Measurements from ENCODE around the gene KCNF1.

Gene KCNF1

DNA sequence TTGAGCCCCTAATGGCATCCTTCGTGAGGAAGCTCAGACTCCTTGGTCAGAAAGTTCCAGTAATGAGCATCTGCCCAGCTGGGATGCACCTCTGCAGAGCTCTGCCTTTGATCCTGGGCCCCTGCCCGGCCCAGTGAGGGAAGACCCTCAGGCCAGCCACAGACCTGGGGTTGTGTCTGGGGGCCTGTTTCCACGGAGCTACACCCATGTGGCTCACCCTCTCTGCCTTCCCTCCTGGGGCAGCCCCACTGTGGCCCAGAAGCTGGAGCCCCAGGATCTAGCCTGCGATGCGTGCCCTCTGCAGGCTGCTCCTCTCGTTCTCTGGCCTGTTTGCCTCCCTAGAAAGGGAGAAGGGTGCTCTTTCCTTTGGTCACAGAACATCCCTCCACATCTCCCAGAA, 9.8 kb downstream of the KCNF1 start:
- DNase-seq = no peak

DNA sequence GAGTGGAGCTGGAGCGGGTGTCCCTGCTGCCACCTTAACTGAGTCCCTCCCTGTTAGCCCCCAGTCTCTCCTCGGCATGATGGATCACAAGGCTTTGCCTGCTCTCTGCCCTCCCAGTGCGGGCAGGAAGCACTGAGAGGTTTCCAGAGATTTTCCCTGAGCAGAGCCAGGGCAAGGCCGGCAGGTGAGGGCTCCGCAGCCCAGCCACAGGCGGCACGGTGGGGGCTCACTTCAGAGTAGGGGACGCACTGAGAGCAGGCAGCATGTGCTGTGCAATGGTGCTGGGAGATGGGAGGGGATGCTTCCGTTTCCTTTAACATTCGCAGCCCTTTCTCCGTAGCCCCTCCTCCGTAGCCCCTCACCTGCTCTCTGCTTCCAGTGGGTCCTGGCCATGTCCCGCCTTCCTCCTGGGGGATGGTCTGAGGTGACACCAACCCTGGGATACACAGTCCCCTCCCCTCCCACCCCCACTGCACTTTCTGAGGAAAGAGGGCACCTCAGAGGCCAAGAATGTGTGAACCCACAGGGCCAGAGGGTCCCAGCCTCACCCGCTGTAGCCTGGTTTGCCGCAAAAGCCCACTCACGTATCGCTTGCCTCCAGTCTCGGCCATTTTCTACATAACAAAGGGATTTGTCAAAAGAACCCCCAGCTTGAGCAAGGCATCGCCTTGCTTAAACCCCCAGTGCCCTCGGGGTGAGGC, 10.7 kb downstream of the KCNF1 start:
- no peak for DNase-seq

DNA sequence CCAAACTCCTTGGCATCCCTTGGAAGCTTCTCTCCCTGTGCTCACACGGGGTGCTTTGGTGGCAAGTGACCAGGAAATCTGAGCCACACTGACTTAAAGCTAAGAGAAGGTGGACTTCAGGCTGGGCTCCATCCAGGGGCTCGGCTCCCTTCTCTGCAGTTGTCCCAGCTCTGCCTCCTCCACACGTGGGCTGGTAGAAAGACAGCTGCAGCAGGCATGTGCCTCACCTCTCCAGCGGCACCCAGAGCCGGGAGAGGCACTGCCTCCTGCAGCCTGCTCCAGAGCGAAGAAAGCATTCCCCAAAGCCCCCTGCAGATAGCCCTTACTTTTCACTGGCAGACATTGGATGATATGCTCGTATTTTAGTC, 11.3 kb downstream of the KCNF1 start:
- no peak for DNase-seq

DNA sequence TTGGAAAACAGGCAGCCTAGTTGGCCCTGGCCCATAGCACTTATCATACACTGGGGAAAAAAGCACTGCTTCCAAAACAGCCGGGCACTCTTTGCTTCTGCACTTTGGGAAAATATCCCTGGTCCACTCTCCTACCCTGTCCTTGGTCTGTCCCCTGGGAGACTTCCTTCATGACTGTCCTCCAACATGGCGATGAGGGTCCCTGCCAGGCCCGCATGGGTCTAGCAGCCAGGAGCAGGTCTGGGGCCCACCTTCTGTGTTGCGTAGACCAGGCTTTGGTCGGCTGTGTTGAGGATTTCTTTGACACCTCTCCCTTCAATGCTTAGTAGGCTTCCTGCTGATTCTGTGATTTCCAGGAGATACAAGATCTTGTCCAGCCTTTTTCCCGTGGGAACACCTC, 12.2 kb downstream of the KCNF1 start:
- no peak for DNase-seq

DNA sequence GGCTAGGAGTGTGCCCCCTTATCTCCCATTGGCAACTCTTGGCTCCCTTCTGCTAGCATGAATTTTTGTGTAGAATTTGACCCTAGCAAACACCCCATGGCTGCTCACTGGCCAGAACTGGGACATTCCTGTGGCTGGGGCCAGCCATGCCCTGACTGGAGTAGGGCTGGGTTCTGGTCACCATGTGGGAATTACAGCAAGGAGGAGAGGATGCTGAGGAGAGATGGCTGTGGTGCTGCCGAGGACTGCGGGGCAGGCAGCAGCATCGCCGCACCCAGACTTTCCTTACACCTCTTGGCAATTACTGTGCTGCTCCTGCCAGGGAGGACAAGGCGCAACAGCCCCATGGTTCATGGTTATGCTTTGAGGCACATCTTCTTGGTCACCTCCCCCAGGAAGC, 12.7 kb downstream of the KCNF1 start:
- no peak for DNase-seq

DNA sequence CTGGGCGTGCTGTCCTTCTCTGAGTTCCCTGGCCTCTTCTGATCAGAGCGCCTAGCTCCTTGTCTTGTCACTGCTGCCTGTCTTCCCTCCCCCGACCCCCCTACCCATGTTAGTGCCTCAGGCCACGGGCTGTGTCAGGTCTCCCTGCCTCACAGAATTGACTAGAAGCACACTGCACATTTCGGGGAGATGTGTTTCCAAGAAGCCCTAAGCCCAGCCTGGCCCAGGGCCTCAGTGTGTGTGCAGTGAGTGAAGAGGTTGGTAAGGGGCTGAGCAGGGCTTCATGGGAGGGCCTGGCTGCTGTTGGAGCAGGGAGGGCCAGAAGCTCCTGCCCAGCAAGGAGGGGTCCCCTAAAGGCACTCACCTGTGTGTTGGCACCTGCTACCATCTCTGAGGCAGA, 13.1 kb downstream of the KCNF1 start:
- DNase-seq = no peak

DNA sequence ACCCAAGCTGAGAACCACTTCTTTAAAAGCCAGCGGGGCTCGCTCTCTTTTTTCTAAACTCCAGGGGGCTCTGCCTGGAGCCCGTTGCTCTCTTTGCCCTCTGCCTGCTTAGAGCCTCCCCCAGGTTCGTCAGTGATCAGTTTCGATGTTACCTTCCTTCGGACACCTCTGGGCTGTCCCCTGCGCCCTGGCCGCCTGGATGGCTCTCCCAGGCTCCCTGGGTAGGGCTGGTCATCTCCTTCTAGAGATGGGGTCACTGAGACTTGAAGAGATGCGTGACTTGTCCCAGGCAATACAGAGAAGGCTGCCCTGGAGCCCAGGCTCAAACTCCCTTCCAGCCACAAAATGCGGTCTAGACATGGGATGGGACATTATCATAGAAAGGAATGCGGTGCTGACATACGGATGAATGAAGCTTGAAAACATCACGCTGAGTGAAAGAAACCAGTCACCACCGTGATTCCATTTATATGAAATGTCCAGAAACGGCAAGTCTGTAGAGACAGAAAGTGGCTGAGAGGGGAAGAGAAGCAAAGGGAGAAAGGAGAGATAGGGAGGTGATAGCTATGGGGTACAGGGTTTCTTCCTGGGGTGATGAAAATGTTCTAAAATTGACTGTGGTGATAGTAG, 14.6 kb downstream of the KCNF1 start:
- no peak for DNase-seq

DNA sequence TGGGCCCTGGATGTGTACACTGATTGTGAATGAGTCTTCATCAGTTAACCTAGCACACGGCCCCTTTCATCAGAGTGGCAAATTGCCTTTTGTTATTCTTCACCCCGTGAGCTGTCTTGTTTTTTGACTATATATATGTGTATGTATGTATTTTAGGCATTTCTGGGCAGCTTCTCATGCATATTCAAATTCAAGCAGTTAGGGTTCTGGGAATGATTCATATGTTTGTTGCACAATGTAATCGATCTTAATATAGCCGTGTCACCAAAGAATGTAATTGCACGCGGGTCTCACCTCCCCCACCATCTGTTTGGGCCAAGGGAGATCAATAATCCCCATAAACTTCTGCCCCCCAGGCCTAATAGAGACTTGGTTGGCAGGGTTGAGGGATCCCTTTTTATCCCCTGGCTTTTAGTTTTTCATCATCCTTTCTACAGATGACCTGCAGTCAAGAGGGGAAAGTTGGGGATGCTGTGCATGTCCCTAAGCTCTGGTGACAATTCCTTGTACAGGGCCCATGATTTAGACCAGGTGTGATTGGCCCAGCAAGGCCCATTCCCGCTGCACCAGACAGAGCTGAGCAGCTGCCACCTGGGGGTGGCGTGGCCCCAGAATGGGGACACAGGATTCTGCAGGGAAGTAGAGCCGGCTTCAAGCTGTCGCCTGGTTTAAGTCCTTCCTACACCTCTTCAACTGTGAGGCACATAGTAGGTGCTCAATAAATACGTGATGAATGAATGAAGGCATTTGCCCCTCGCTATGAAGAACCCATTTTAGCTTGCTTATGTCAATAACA, 19.2 kb downstream of the KCNF1 start:
- no peak for DNase-seq

DNA sequence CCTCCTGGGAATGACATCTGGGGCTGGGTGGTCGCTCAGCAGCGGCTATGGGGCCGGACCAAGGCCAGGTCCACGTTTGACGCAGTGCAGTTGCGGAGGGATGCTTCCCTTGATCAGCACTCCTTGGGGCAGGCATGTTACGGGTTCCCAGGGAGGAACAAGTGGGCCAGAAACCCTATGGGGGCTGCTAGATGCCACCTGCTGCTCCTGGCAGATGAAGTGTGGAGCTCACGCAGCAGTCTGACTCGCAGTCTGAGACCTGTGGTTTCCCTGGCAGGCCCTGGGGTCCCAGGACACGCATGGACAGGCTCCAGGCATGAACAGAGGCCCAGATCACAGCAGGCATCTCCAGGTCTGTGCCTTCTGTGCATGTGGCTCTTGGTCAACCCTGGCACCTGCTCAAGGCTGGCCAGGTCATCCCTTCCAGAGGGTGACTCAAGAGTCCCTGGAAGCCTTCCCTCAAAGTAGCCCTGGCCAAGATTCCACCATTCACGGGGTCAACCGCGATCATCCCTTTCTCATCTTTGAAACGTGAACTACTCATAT, 20.0 kb downstream of the KCNF1 start:
- DNase-seq = no peak

DNA sequence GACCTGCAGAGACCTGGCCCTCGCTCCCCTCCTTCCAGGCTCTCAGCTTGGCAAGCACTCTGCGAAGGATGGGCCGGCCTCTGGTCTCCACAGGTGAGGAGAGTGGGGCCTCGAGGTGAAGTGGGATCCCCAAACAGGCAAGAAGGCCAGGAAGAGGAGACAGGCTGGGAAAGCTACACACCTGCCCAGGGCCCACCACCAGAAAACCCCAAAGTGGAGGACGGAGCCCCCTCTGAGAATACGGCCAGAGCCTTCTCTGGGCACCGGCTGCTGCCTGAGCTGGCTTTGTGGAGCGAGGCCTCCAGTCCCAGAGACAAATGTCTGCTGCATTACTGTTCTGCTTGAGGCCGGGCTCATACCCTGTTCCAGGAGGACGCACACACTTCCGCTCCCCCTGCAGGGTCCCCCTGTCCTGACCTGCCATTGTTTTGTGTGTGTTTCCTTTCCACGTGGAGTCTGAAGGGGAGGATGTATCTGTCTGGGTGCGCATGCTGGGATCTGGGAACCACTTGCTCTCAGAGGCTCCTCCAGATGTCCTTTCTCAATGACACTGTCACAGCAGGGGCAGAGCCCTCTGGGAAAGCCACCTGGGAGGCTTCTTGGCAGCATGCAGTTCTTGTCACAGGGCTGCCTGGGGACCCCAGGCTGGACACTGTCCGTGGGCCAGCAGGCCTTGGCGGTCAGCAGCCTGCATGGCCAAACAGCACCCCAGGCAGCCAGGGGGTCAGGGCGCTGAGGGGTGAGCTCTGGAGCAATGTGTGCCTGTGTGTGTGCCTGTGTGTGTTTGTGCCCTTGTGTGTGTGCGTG, 20.8 kb downstream of the KCNF1 start:
- DNase-seq = no peak

DNA sequence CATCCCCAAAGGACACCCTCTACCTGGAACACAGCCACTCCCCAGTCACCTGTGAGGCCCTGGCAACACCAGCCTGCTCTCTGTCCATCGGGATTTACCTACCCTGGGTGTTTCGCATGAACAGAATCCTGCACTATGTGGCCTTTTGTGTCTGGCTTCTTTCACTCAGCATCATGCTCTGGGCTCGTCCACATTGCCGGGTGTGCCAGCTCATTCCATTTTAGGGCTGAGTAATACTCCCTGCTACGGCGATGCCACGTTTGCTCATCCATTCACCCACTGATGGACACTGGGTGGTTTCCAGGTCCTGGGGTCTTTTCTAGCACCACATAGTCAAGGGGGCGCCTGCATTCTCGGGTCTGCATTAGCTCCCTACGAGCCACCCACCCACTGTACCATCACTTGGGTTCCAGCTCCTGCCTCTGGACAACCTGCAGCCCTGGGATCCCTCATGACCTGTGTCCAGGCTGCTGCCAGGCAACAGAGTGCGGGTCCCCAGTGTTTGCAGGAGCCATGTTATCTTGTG, 22.0 kb downstream of the KCNF1 start:
- no peak for DNase-seq

DNA sequence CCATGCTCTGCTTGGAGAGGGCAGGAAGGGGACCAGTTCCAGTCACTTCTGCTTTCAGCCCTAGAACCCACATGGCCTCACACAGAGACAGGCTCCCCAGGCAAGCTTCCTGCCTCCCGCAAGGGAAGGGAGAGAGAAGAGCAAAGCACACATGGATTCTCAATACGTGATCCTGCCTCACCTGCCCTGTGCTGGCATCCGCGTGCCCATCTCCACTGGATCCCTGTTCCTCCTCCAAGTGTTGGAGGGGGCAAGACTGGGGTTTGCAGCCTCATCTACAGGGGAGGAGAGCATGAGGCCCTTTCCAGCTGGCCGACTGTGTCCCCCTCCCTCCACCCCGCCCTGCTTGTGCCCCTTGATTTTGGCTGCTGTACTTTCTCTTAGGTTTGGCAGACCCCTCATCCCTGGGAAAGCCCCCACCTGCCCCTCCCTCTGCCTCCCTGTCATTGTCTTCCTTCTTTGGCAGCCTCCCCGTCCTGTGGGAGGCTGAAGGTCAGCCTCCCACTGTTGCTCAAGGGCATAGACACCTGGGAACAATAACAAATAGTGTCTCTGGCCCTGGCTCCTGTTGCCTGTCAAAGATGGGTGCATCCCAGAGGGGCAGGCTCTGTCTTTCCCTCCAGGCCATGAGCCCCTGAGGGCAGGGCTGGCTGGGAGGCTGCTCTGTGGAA, 22.7 kb downstream of the KCNF1 start:
- no peak for DNase-seq

DNA sequence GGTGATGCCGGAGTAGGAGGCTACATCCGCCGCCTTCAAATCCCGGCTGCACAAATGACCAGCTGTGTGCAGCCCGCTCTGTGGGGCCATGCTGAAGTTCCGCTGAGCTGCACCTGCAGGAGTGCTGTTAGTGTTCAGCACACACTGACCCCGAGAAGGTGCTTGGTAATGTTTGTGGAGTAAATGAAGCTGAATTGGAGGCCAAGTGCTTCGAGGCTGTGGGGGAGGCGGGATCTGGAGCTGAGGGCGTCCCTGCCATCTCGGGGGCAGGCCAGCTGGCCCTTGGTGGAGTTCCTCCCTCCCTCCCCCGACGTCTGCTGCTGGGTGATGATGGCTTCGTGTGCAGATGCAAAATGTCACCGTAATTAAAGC, 23.2 kb downstream of the KCNF1 start:
- peak in 1 of 2 experiments; percentile 9 for DNase-seq

DNA sequence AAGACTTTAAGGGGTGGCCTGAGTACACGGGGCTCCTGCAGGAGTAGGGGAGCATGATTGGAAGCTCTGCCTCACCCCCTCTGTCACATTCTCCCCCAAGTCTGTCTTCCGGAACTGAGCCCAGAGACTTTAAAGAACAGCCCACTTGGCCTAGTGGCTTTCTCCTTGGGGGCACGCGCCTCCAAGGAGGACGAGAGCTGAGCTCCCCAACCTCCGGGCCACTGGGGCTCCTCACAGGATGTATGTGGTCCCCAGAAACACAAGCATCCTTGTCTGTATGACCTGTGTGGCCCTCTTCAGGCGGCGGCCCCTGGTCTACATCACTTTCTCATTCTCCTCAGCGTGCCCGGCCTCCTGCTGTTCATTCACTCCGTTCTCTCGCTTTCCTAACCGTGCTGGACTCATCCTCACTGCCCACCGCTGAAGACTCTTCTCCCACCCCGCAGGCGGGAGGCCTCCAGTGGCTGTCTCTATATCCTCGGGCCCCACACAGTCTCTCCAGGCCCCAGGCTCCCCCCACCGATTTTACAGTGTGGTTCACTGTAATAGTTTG, 23.7 kb downstream of the KCNF1 start:
- DNase-seq = no peak

DNA sequence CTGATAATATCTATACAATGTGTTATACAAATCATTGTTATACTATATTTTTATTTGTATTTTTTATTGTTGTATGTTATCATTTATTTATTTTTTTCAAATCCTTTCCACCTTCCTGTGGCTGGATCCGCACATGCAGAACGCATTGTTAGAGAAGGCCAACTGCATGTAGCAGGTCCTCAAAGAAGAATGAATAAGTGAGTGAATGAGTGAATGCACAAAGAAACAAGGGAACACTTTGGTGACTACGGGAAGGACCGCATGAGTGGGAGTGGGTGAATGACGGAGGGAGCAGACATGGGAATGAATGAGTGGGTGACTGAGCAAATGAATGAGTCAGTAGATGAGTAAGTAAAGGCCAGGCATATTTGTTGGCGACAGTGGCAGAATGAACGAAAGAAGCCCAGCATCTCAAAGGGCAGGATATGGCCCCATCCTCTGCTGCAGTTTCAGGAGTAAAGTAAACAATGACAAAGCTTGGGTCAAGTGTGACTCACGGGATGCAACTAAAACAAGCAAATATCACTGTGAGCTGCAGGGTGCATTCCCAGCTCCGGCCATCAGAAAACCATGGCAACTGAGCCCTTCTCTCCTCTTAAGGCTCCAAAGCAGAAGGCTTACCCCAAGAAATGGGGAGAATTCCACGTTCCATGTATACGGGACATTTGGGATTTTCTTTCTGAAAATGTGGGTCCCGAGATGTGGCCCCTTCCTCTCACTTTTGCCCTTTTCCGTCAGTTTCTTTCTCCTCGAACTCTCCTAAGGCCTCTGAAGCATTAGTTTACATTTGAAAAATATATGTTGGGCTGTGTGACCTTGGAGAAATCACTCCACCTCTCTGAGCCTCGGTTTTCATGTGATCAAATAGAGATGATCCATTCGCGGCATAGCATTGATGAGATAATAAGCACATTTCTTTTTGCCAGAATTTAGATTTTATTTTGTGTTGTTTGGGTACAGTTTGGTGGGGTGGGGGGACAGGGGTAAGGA, 24.5 kb downstream of the KCNF1 start:
- DNase-seq = no peak

DNA sequence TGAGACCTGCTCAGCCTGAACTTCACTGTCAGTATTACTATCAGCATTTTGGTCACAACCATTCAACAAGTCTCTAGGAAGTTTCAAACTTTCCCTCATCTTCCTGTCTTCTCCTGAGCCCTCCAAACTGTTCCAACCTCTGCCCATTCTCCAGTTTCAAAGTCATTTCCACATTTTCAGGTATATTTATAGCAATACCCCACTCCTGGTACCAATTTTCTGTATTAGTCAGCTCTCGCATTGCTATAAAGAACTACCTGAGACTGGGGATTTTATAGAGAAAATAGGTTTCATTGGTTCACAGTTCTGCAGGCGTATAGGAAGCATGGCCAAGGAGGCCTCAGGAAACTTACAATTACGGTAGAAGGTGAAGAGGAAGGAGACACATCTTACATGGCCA, 27.3 kb downstream of the KCNF1 start:
- no peak for DNase-seq

DNA sequence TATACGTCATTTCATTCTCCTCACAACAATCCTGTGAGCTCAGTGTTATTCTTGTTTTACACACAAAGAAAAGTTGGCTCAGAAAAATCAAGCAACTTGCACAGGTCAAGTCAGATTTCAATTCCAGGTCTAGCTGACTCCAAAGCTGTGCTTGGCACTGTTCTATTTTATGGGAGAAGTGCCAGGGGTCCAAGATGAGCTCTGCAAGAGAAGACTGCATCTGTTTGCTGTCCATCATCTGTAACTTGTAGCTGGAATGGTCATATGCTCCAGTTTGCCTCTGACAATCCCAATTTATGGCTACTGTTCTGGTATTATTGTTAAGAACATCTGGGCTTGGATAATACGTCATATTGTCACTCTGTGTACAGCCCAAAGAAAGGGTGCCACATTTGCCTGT, 28.9 kb downstream of the KCNF1 start:
- DNase-seq = no peak

DNA sequence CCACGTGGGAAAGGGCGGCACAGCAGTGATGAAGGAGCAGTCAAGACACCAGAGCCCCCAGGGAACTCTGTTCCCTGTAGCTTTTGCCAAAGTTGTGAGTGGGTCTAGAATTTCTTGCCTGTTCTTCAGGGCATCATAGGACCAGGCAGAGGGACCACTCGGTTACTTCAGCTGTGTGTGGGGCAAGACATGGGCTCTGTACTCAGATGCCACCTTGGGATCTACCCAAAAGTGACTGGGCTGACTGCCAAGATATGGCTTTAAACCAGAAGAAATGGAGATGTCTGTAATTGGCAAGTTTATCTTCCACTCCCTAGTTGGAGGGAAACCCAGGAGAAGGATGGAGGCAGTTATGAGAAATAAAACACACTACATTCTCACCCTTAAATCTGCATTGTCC, 29.6 kb downstream of the KCNF1 start:
- no peak for DNase-seq

DNA sequence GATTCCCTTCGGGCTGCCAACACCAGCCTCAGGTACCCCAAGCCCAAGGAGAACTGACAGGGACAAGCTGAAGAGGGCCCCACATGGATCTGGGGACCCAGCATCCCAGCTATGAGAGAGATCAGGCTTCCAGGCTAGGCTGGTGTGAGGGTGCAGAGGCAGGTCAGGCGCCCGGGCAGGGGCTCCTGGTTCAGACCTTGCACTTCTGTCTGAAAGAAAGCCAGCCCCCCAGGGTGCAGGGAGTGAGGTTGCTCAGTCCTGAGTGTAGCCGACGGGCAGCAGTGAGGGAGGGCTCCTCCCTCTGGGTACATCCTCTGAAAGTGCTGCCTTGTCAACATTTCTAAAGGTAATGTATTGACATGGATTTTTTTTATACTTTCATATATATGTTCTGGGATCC, 33.1 kb downstream of the KCNF1 start:
- DNase-seq = no peak

DNA sequence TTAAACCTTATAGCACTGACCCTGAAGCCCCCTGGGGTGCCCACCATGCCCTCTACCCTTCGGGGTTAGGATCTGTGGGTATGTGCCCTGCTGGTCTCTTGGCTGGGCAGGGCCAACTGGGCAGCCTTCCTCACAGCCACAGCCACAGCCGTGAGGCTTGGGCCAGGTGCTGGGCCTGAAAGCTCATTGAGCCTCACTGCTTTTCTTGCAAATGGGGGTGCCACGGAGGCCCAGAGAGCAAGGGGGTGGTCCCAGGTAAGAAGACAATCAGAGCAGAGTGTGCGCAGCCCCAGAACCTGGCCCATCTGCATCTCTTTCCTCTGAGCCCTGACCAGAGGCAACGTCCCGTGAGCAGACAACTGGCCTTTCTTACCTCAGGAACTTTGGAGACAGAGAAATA, 34.7 kb downstream of the KCNF1 start:
- no peak for DNase-seq

DNA sequence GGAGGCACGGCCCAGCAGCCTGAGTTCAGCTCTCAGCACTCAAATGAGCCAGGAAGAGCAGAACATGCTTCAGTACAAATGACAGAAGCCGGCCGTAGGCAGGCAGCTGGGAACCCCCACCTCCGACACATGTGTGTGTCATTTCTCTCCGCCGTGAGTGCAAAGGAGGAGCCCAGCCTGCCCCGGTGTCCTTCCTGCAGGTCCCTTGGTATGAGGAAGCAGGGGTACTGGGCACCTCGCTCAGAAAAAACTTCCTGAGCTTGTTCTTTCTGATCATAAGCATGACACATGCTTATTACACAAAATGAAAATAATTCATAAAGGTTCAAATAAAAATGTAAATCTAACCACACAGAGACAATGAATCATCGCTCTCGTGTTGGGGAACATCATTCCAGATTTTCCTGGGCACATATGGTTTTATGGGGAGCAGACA, 35.3 kb downstream of the KCNF1 start:
- no peak for DNase-seq
